Posterior cingulate gyrus (tissue), 11 donors: ENCODE measurements around the gene OSBPL2.

Experiments used
- DNase-seq, 10 donors: peaks; one replicate each; pipeline versions ENCODE4 v3.0.0 to v3.0.0-alpha.2; 2020 to 2021; ENCODE audit warnings: mixed read lengths in 3 of 10
- intact Hi-C: fragments of 100-400 bp; cut with DNase I; formaldehyde crosslinking; loops from one replicate; pipeline ENCODE4 v1.15.1; 2023

Gene OSBPL2

GRCh38 chr20:62231292-62231691, 7.0 kb upstream of the OSBPL2 start:
- DNase-seq, result no peak
- intact Hi-C loops, result loop anchor here (10.0 kb wide), 1 partner anchor 106 kb away; the partner anchor contains the start of gene LSM14B

GRCh38 chr20:62232194-62232593, 6.1 kb upstream of the OSBPL2 start:
- intact Hi-C loops, result loop anchor here (10.0 kb wide), 1 partner anchor 107 kb away; the partner anchor contains the start of gene LSM14B
- peak in 1 of 10 donors; percentile 77 for DNase-seq

- peak in 3 of 10 donors; percentile 32 to 92 (median 86) for DNase-seq
Observed at GRCh38 chr20:62232770-62233645, 5.3 kb upstream of the OSBPL2 start.

GRCh38 chr20:62233684-62234083, 4.6 kb upstream of the OSBPL2 start:
- intact Hi-C loops, result loop anchor here (10.0 kb wide), 1 partner anchor 109 kb away; the partner anchor contains the start of gene LSM14B
- peak in 1 of 10 donors; percentile 45 for DNase-seq

More at GRCh38 chr20:62232770-62233645, 5.3 kb upstream of the OSBPL2 start:
- intact Hi-C loops, result loop anchor here (10.0 kb wide), 1 partner anchor 108 kb away; the partner anchor contains the start of gene LSM14B

GRCh38 chr20:62234339-62234738, 4.0 kb upstream of the OSBPL2 start:
- intact Hi-C loops, result loop anchor here (10.0 kb wide), 1 partner anchor 110 kb away; the partner anchor contains the start of gene LSM14B
- peak in 1 of 10 donors; percentile 42 for DNase-seq

- intact Hi-C loops, result loop anchor here (5.0 to 10.0 kb wide), 2 partner anchors 53 to 110 kb away; partner anchors contain the start of genes LSM14B and MTG2
- no peak for DNase-seq
Observed at GRCh38 chr20:62235001-62235776, 3.1 kb upstream of the OSBPL2 start.

GRCh38 chr20:62235777-62236157, 2.6 kb upstream of the OSBPL2 start:
- no peak for DNase-seq
- intact Hi-C loops, result loop anchor here (5.0 to 10.0 kb wide), 2 partner anchors 53 to 111 kb away; partner anchors contain the start of genes LSM14B and MTG2

GRCh38 chr20:62236200-62236599, 2.1 kb upstream of the OSBPL2 start:
- no peak for DNase-seq
- intact Hi-C loops, result loop anchor here (5.0 to 10.0 kb wide), 2 partner anchors 54 to 111 kb away; partner anchors contain the start of genes LSM14B and MTG2

- intact Hi-C loops, result loop anchor here (5.0 to 10.0 kb wide), 2 partner anchors 55 to 112 kb away; partner anchors contain the start of genes LSM14B and MTG2
- DNase-seq, result peak in 3 of 10 donors; percentile 40 to 82 (median 63)
Observed at GRCh38 chr20:62236766-62237513, 1.4 kb upstream of the OSBPL2 start.

- intact Hi-C loops, result loop anchor here (5.0 to 10.0 kb wide), 2 partner anchors 55 to 113 kb away; partner anchors contain the start of genes LSM14B and MTG2
- DNase-seq, result no peak
Observed at GRCh38 chr20:62237514-62237800, 864 bp upstream of the OSBPL2 start.

GRCh38 chr20:62238569-62239277, 402 bp downstream of the OSBPL2 start:
- DNase-seq, result no peak
- intact Hi-C loops, result loop anchor here (5.0 to 10.0 kb wide), 2 partner anchors 56 to 114 kb away; partner anchors contain the start of genes LSM14B and MTG2

- intact Hi-C loops, result loop anchor here (5.0 to 10.0 kb wide), 2 partner anchors 57 to 115 kb away; partner anchors contain the start of genes LSM14B and MTG2
Observed at GRCh38 chr20:62239278-62239879, 1.1 kb downstream of the OSBPL2 start.

GRCh38 chr20:62240020-62240685, 1.8 kb downstream of the OSBPL2 start:
- no peak for DNase-seq
- intact Hi-C loops, result no loop called here

More at GRCh38 chr20:62239278-62239879, 1.1 kb downstream of the OSBPL2 start:
- DNase-seq, result no peak

- no peak for DNase-seq
- intact Hi-C loops, result no loop called here
Observed at GRCh38 chr20:62241506-62241905, 3.2 kb downstream of the OSBPL2 start.

GRCh38 chr20:62242176-62242575, 3.9 kb downstream of the OSBPL2 start:
- intact Hi-C loops, result no loop called here
- no peak for DNase-seq

- intact Hi-C loops, result no loop called here
- no peak for DNase-seq
Observed at GRCh38 chr20:62243106-62243505, 4.8 kb downstream of the OSBPL2 start.

- no peak for DNase-seq
- intact Hi-C loops, result no loop called here
Observed at GRCh38 chr20:62243906-62244515, 5.7 kb downstream of the OSBPL2 start.
